ENCODE results near the gene TRIM31.

GRCh38 chr6:30160785-30161531 lies 48.1 kb upstream of the TRIM31 start, which contains the start of gene TRIM10:
- TF ChIP-seq CTCF (IDR thresholded peaks at IDR 0.05) (no peak), POLR2AphosphoS5 (IDR thresholded peaks at IDR 0.05) (no peak)

Data from esophagus muscularis mucosa (tissue), 3 donors.